ENCODE results near the gene C17orf113.
"Not testable (repeated sequence)": the region's sequence is repeated elsewhere in the genome, so short reads cannot be mapped to it uniquely, and the experiment has no call there.

C17orf113 gene

GRCh38 chr17:42018988-42019387 lies 31.4 kb downstream of the C17orf113 start:
- Histone ChIP-seq H3K27me3 (ENCODE audit: control insufficient read depth, insufficient read depth, low read length) (no peaks in the 10 kb centered on the region), H3K4me1 (ENCODE audit: control insufficient read depth, insufficient read depth, low read length) (peaks cover 3% of the 10 kb centered on the region), H3K4me3 (ENCODE audit: low read depth, low read length) (no peak overlapping the region), H3K36me3 (ENCODE audit: control insufficient read depth, insufficient read depth, low read length) (peaks cover 17% of the 10 kb centered on the region), H3K9me3 (ENCODE audit: control insufficient read depth, insufficient read depth, low read length) (no peaks in the 10 kb centered on the region), H3K9ac (ENCODE audit: low read depth, low read length) (no peak overlapping the region)

GRCh38 chr17:42018339-42018738 lies 32.1 kb downstream of the C17orf113 start:
- H3K4me3 ChIP-seq (ENCODE audit: low read depth, low read length): peak overlapping the region; percentile 94
- peaks cover 5% of the 10 kb centered on the region for H3K4me1 ChIP-seq (ENCODE audit: control insufficient read depth, insufficient read depth, low read length)
- no peaks in the 10 kb centered on the region for H3K9me3 ChIP-seq (ENCODE audit: control insufficient read depth, insufficient read depth, low read length)
- H3K27me3 ChIP-seq (ENCODE audit: control insufficient read depth, insufficient read depth, low read length): no peaks in the 10 kb centered on the region
- H3K36me3 ChIP-seq (ENCODE audit: control insufficient read depth, insufficient read depth, low read length): peaks cover 11% of the 10 kb centered on the region
- peak overlapping the region; percentile 98 for H3K9ac ChIP-seq (ENCODE audit: low read depth, low read length)

GRCh38 chr17:42017866-42018200 lies 32.6 kb downstream of the C17orf113 start:
- peaks cover 8% of the 10 kb centered on the region for H3K36me3 ChIP-seq (ENCODE audit: control insufficient read depth, insufficient read depth, low read length)
- peak overlapping the region; percentile 98 for H3K9ac ChIP-seq (ENCODE audit: low read depth, low read length)
- H3K9me3 ChIP-seq (ENCODE audit: control insufficient read depth, insufficient read depth, low read length): no peaks in the 10 kb centered on the region
- H3K4me1 ChIP-seq (ENCODE audit: control insufficient read depth, insufficient read depth, low read length): peaks cover 9% of the 10 kb centered on the region
- peak overlapping the region; percentile 94 for H3K4me3 ChIP-seq (ENCODE audit: low read depth, low read length)
- no peaks in the 10 kb centered on the region for H3K27me3 ChIP-seq (ENCODE audit: control insufficient read depth, insufficient read depth, low read length)

- Histone ChIP-seq H3K4me1 (ENCODE audit: control insufficient read depth, insufficient read depth, low read length) (peaks cover 14% of the 10 kb centered on the region), H3K4me3 (ENCODE audit: low read depth, low read length) (peak within 1 kb of the TSS; percentile 94), H3K9me3 (ENCODE audit: control insufficient read depth, insufficient read depth, low read length) (no peaks in the 10 kb centered on the region)
These were observed 33.2 kb downstream of the C17orf113 start, which contains the start of gene DNAJC7 for GRCh38 chr17:42016941-42017865. Gene DNAJC7, minus strand, starts transcription at chr17:42017439. Its CDS starts 23 bp downstream, at chr17:42017416.

GRCh38 chr17:42016411-42016831 lies 34.0 kb downstream of the C17orf113 start:
- peak overlapping the region; percentile 98 for H3K9ac ChIP-seq (ENCODE audit: low read depth, low read length)
- no peaks in the 10 kb centered on the region for H3K9me3 ChIP-seq (ENCODE audit: control insufficient read depth, insufficient read depth, low read length)
- H3K27me3 ChIP-seq (ENCODE audit: control insufficient read depth, insufficient read depth, low read length): no peaks in the 10 kb centered on the region
- H3K36me3 ChIP-seq (ENCODE audit: control insufficient read depth, insufficient read depth, low read length): no peaks in the 10 kb centered on the region
- H3K4me3 ChIP-seq (ENCODE audit: low read depth, low read length): peak overlapping the region; percentile 94
- H3K4me1 ChIP-seq (ENCODE audit: control insufficient read depth, insufficient read depth, low read length): peaks cover 20% of the 10 kb centered on the region

More at GRCh38 chr17:42016941-42017865, 33.2 kb downstream of the C17orf113 start, which contains the start of gene DNAJC7:
- H3K27me3 ChIP-seq (ENCODE audit: control insufficient read depth, insufficient read depth, low read length): no peaks in the 10 kb centered on the region
- peaks cover 2% of the 10 kb centered on the region for H3K36me3 ChIP-seq (ENCODE audit: control insufficient read depth, insufficient read depth, low read length)
- peak within 1 kb of the TSS; percentile 98 for H3K9ac ChIP-seq (ENCODE audit: low read depth, low read length)

GRCh38 chr17:42013740-42014139 lies 36.7 kb downstream of the C17orf113 start:
- H3K9me3 ChIP-seq (ENCODE audit: control insufficient read depth, insufficient read depth, low read length); H3K9ac ChIP-seq (ENCODE audit: low read depth, low read length); H3K36me3 ChIP-seq (ENCODE audit: control insufficient read depth, insufficient read depth, low read length); H3K27me3 ChIP-seq (ENCODE audit: control insufficient read depth, insufficient read depth, low read length): not testable (repeated sequence)
- H3K4me1 ChIP-seq (ENCODE audit: control insufficient read depth, insufficient read depth, low read length): peaks cover 30% of the 10 kb centered on the region
- H3K4me3 ChIP-seq (ENCODE audit: low read depth, low read length): peak overlapping the region; percentile 5

- not testable (repeated sequence) for H3K9me3 ChIP-seq (ENCODE audit: control insufficient read depth, insufficient read depth, low read length); H3K4me3 ChIP-seq (ENCODE audit: low read depth, low read length); H3K36me3 ChIP-seq (ENCODE audit: control insufficient read depth, insufficient read depth, low read length); H3K27me3 ChIP-seq (ENCODE audit: control insufficient read depth, insufficient read depth, low read length)
- H3K4me1 ChIP-seq (ENCODE audit: control insufficient read depth, insufficient read depth, low read length): peaks cover 30% of the 10 kb centered on the region
- H3K9ac ChIP-seq (ENCODE audit: low read depth, low read length): peak overlapping the region; percentile 27
These were observed 38.0 kb downstream of the C17orf113 start for GRCh38 chr17:42012363-42012762.

DNA sequence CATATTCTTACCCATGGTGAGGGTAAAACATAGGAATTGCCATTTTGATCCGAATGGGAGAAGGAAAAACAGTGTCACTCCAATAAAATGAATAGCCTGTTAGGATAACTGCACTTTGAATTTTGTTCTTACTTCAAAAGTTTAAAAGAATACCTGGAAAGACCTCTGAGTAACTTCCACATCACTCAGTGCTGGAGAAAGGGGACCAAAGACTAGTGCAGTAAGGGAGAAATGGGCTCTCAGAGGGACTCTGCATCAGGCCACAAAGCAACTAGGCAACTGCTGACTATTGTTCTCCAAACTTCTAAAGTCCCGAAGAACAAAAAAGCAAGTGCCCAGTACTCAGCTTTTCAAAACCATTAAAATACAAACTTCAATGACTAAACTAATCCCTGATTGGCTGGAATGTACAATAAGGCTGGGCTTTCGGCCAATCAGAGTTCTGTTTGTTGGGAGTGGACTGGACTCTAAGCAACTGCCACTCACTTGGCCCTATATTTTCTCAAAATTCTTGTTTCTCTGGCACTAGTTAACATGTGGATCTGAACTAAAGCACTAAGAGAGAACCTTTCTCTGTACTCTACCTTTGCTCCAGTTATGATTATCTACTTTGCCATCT lies 39.4 kb downstream of the C17orf113 start:
- no peak overlapping the region for H3K9ac ChIP-seq (ENCODE audit: low read depth, low read length)
- H3K27me3 ChIP-seq (ENCODE audit: control insufficient read depth, insufficient read depth, low read length): no peaks in the 10 kb centered on the region
- no peaks in the 10 kb centered on the region for H3K9me3 ChIP-seq (ENCODE audit: control insufficient read depth, insufficient read depth, low read length)
- no peak overlapping the region for H3K4me3 ChIP-seq (ENCODE audit: low read depth, low read length)
- peaks cover 30% of the 10 kb centered on the region for H3K4me1 ChIP-seq (ENCODE audit: control insufficient read depth, insufficient read depth, low read length)
- no peaks in the 10 kb centered on the region for H3K36me3 ChIP-seq (ENCODE audit: control insufficient read depth, insufficient read depth, low read length)

- not testable (repeated sequence) for H3K27me3 ChIP-seq (ENCODE audit: control insufficient read depth, insufficient read depth, low read length); H3K36me3 ChIP-seq (ENCODE audit: control insufficient read depth, insufficient read depth, low read length); H3K9me3 ChIP-seq (ENCODE audit: control insufficient read depth, insufficient read depth, low read length); H3K9ac ChIP-seq (ENCODE audit: low read depth, low read length); H3K4me3 ChIP-seq (ENCODE audit: low read depth, low read length)
- peaks cover 27% of the 10 kb centered on the region for H3K4me1 ChIP-seq (ENCODE audit: control insufficient read depth, insufficient read depth, low read length)
These were observed 40.1 kb downstream of the C17orf113 start for GRCh38 chr17:42010266-42010680.

GRCh38 chr17:42009170-42009569 lies 41.2 kb downstream of the C17orf113 start:
- H3K4me3 ChIP-seq (ENCODE audit: low read depth, low read length): no peak overlapping the region
- H3K9ac ChIP-seq (ENCODE audit: low read depth, low read length): no peak overlapping the region
- peaks cover 27% of the 10 kb centered on the region for H3K4me1 ChIP-seq (ENCODE audit: control insufficient read depth, insufficient read depth, low read length)
- no peaks in the 10 kb centered on the region for H3K9me3 ChIP-seq (ENCODE audit: control insufficient read depth, insufficient read depth, low read length)
- no peaks in the 10 kb centered on the region for H3K36me3 ChIP-seq (ENCODE audit: control insufficient read depth, insufficient read depth, low read length)
- H3K27me3 ChIP-seq (ENCODE audit: control insufficient read depth, insufficient read depth, low read length): no peaks in the 10 kb centered on the region

- no peaks in the 10 kb centered on the region for H3K9me3 ChIP-seq (ENCODE audit: control insufficient read depth, insufficient read depth, low read length)
- no peaks in the 10 kb centered on the region for H3K4me1 ChIP-seq (ENCODE audit: control insufficient read depth, insufficient read depth, low read length)
- no peaks in the 10 kb centered on the region for H3K27me3 ChIP-seq (ENCODE audit: control insufficient read depth, insufficient read depth, low read length)
- H3K9ac ChIP-seq (ENCODE audit: low read depth, low read length): no peak overlapping the region
- no peak overlapping the region for H3K4me3 ChIP-seq (ENCODE audit: low read depth, low read length)
- peaks cover 8% of the 10 kb centered on the region for H3K36me3 ChIP-seq (ENCODE audit: control insufficient read depth, insufficient read depth, low read length)
These were observed 45.2 kb downstream of the C17orf113 start for GRCh38 chr17:42005166-42005565.

All from iPS-15b (cell line).